Measurements from ENCODE around the gene NATD1. TPM values are rescaled to one million over a fixed set of nuclear protein-coding genes. Genes with fewer than 3 reads are reported as not detected.

The NATD1 gene
- total and polyA plus RNA-seq, 4 donors, result 3.6 to 13.4 (median 6.7) TPM

- Histone ChIP-seq H3K4me1 (ENCODE audit: control insufficient read depth in 1 of 2, insufficient read depth in 2 of 2, low read length in 2 of 2) (peaks cover 3 to 4% of the 10 kb centered on the region in 2 donors), H3K27ac (ENCODE audit: low read depth in 1 of 2, low read length in 2 of 2) (no peak overlapping the region), H3K4me3 (ENCODE audit: low read length in 2 of 2) (no peak overlapping the region), H3K9me3 (ENCODE audit: control insufficient read depth, low read length) (no peaks in the 10 kb centered on the region), H3K27me3 (ENCODE audit: control insufficient read depth in 1 of 2, insufficient read depth in 2 of 2, low read length in 1 of 2) (no peaks in the 10 kb centered on the region), H3K36me3 (ENCODE audit: control insufficient read depth in 1 of 2, insufficient read depth in 2 of 2, low read length in 1 of 2) (no peaks in the 10 kb centered on the region)
- WGBS, 2 donors, result 63 to 64% methylated on average over 12 of the region's 12 CpGs
- intact Hi-C loops (cut with DNase I), result no loop called here
- DNase-seq (no peak), ATAC-seq (ENCODE audit: low FRiP score) (no peak)
Measured at GRCh38 chr17:21291862-21292261, 38.7 kb upstream of the NATD1 start.

GRCh38 chr17:21291357-21291756 lies 38.1 kb upstream of the NATD1 start:
- ATAC-seq (ENCODE audit: low FRiP score), result no peak
- H3K36me3 ChIP-seq (ENCODE audit: control insufficient read depth in 1 of 2, insufficient read depth in 2 of 2, low read length in 1 of 2), result no peaks in the 10 kb centered on the region
- peaks cover 3 to 4% of the 10 kb centered on the region in 2 donors for H3K4me1 ChIP-seq (ENCODE audit: control insufficient read depth in 1 of 2, insufficient read depth in 2 of 2, low read length in 2 of 2)
- intact Hi-C loops (cut with DNase I), result no loop called here
- 68 to 73% methylated on average over 10 of the region's 10 CpGs for WGBS, 2 donors
- DNase-seq, result no peak
- no peak overlapping the region for H3K27ac ChIP-seq (ENCODE audit: low read depth in 1 of 2, low read length in 2 of 2)
- H3K4me3 ChIP-seq (ENCODE audit: low read length in 2 of 2), result no peak overlapping the region
- no peaks in the 10 kb centered on the region for H3K9me3 ChIP-seq (ENCODE audit: control insufficient read depth, low read length)
- H3K27me3 ChIP-seq (ENCODE audit: control insufficient read depth in 1 of 2, insufficient read depth in 2 of 2, low read length in 1 of 2), result no peaks in the 10 kb centered on the region

- Histone ChIP-seq H3K4me3 (ENCODE audit: low read length in 2 of 2) (no peak overlapping the region), H3K4me1 (ENCODE audit: control insufficient read depth in 1 of 2, insufficient read depth in 2 of 2, low read length in 2 of 2) (peaks cover 3 to 4% of the 10 kb centered on the region in 2 donors), H3K27ac (ENCODE audit: low read depth in 1 of 2, low read length in 2 of 2) (no peak overlapping the region), H3K27me3 (ENCODE audit: control insufficient read depth in 1 of 2, insufficient read depth in 2 of 2, low read length in 1 of 2) (no peaks in the 10 kb centered on the region), H3K9me3 (ENCODE audit: control insufficient read depth, low read length) (no peaks in the 10 kb centered on the region), H3K36me3 (ENCODE audit: control insufficient read depth in 1 of 2, insufficient read depth in 2 of 2, low read length in 1 of 2) (no peaks in the 10 kb centered on the region)
- 40 to 47% methylated on average over 18 of the region's 18 CpGs for WGBS, 2 donors
- no peak for DNase-seq
- intact Hi-C loops (cut with DNase I), result loop anchor here in 1 of 2 donors (5.0 kb wide), 1 partner anchor 32 kb away; no protein-coding TSS in a partner anchor
- no peak for ATAC-seq (ENCODE audit: low FRiP score)
Measured at GRCh38 chr17:21289902-21290571, 36.8 kb upstream of the NATD1 start.

GRCh38 chr17:21289175-21289901 lies 36.1 kb upstream of the NATD1 start:
- no peak overlapping the region for H3K27ac ChIP-seq (ENCODE audit: low read depth in 1 of 2, low read length in 2 of 2)
- DNase-seq, result no peak
- H3K9me3 ChIP-seq (ENCODE audit: control insufficient read depth, low read length), result no peaks in the 10 kb centered on the region
- H3K4me1 ChIP-seq (ENCODE audit: control insufficient read depth in 1 of 2, insufficient read depth in 2 of 2, low read length in 2 of 2), result peaks cover 3 to 4% of the 10 kb centered on the region in 2 donors
- no peak for ATAC-seq (ENCODE audit: low FRiP score)
- H3K36me3 ChIP-seq (ENCODE audit: control insufficient read depth in 1 of 2, insufficient read depth in 2 of 2, low read length in 1 of 2), result no peaks in the 10 kb centered on the region
- no peak overlapping the region for H3K4me3 ChIP-seq (ENCODE audit: low read length in 2 of 2)
- no peaks in the 10 kb centered on the region for H3K27me3 ChIP-seq (ENCODE audit: control insufficient read depth in 1 of 2, insufficient read depth in 2 of 2, low read length in 1 of 2)
- intact Hi-C loops (cut with DNase I), result loop anchor here in 1 of 2 donors (5.0 kb wide), 1 partner anchor 33 kb away; no protein-coding TSS in a partner anchor
- 63 to 72% methylated on average over 11 of the region's 11 CpGs for WGBS, 2 donors

- Histone ChIP-seq H3K27ac (ENCODE audit: low read depth in 1 of 2, low read length in 2 of 2) (peak overlapping the region in 1 of 2 donors; percentile 14), H3K9me3 (ENCODE audit: control insufficient read depth, low read length) (no peaks in the 10 kb centered on the region), H3K4me1 (ENCODE audit: control insufficient read depth in 1 of 2, insufficient read depth in 2 of 2, low read length in 2 of 2) (peaks cover 3 to 4% of the 10 kb centered on the region in 2 donors), H3K36me3 (ENCODE audit: control insufficient read depth in 1 of 2, insufficient read depth in 2 of 2, low read length in 1 of 2) (no peaks in the 10 kb centered on the region), H3K4me3 (ENCODE audit: low read length in 2 of 2) (no peak overlapping the region), H3K27me3 (ENCODE audit: control insufficient read depth in 1 of 2, insufficient read depth in 2 of 2, low read length in 1 of 2) (no peaks in the 10 kb centered on the region)
- DNase-seq, result no peak
- WGBS, 2 donors, result 65 to 68% methylated on average over 6 of the region's 6 CpGs
- intact Hi-C loops (cut with DNase I), result loop anchor here in 1 of 2 donors (5.0 kb wide), 1 partner anchor 34 kb away; no protein-coding TSS in a partner anchor
- no peak for ATAC-seq (ENCODE audit: low FRiP score)
Measured at GRCh38 chr17:21288571-21289017, 35.4 kb upstream of the NATD1 start.

GRCh38 chr17:21287703-21288449 lies 34.7 kb upstream of the NATD1 start:
- Histone ChIP-seq H3K4me3 (ENCODE audit: low read length in 2 of 2) (peak overlapping the region in 1 of 2 donors; percentile 16), H3K4me1 (ENCODE audit: control insufficient read depth in 1 of 2, insufficient read depth in 2 of 2, low read length in 2 of 2) (peaks cover 3 to 4% of the 10 kb centered on the region in 2 donors), H3K36me3 (ENCODE audit: control insufficient read depth in 1 of 2, insufficient read depth in 2 of 2, low read length in 1 of 2) (no peaks in the 10 kb centered on the region), H3K27ac (ENCODE audit: low read depth in 1 of 2, low read length in 2 of 2) (peak overlapping the region; percentile 34 to 78), H3K27me3 (ENCODE audit: control insufficient read depth in 1 of 2, insufficient read depth in 2 of 2, low read length in 1 of 2) (no peaks in the 10 kb centered on the region), H3K9me3 (ENCODE audit: control insufficient read depth, low read length) (no peaks in the 10 kb centered on the region)
- WGBS, 2 donors, result 0% methylated on average over 17 to 18 of the region's 18 CpGs
- ATAC-seq (ENCODE audit: low FRiP score) (peak; percentile 76), DNase-seq (peak; percentile 98 to 99)
- intact Hi-C loops (cut with DNase I), result loop anchor here in 1 of 2 donors (2.0 to 5.0 kb wide), 2 partner anchors 34 to 245 kb away; partner anchors contain the start of gene USP22

- peak overlapping the region; percentile 34 to 78 for H3K27ac ChIP-seq (ENCODE audit: low read depth in 1 of 2, low read length in 2 of 2)
- H3K36me3 ChIP-seq (ENCODE audit: control insufficient read depth in 1 of 2, insufficient read depth in 2 of 2, low read length in 1 of 2), result no peaks in the 10 kb centered on the region
- WGBS, 2 donors, result 42 to 47% methylated on average over 9 of the region's 9 CpGs
- peak overlapping the region; percentile 2 to 16 for H3K4me3 ChIP-seq (ENCODE audit: low read length in 2 of 2)
- intact Hi-C loops (cut with DNase I), result loop anchor here in 1 of 2 donors (2.0 to 5.0 kb wide), 2 partner anchors 35 to 244 kb away; partner anchors contain the start of gene USP22
- no peaks in the 10 kb centered on the region for H3K9me3 ChIP-seq (ENCODE audit: control insufficient read depth, low read length)
- ATAC-seq (ENCODE audit: low FRiP score) (no peak), DNase-seq (no peak)
- peaks cover 3 to 8% of the 10 kb centered on the region in 2 donors for H3K4me1 ChIP-seq (ENCODE audit: control insufficient read depth in 1 of 2, insufficient read depth in 2 of 2, low read length in 2 of 2)
- no peaks in the 10 kb centered on the region for H3K27me3 ChIP-seq (ENCODE audit: control insufficient read depth in 1 of 2, insufficient read depth in 2 of 2, low read length in 1 of 2)
Measured at GRCh38 chr17:21286909-21287702, 33.9 kb upstream of the NATD1 start.

Measured in aorta (tissue), 5 donors.